Endothelial cell of umbilical vein (primary cell): ENCODE measurements around the gene INPP5E. TPM values are rescaled to one million over a fixed set of nuclear protein-coding genes. Genes with fewer than 3 reads are reported as not detected.

Source experiments
- BruUV-seq: library from RNA; stranded (reverse); fragments of 400-500 nt; replicated peaks from 2 replicates; lab custom pipeline; 2021; lab: Mats Ljungman, UMichigan
- CTCF ChIA-PET: fragments of 300-600, 350-600 bp; sonication (Branson Sonifier 250); formaldehyde crosslinking; loops from one replicate; lab custom pipeline; 2021; ENCODE audit warnings: antibody characterized with exemption, inconsistent platforms; lab: Charles Lee
- POLR2A ChIA-PET: fragments of 300-600, 350-600 bp; sonication (Branson Sonifier 250); formaldehyde crosslinking; loops from one replicate; lab custom pipeline; 2021; ENCODE audit warnings: antibody characterized with exemption, inconsistent platforms; lab: Charles Lee
- DNase-seq: peaks from one replicate; pipeline ENCODE4 v3.0.0-alpha.2; 2011; ENCODE audit warnings: low read depth, low spot score
- FAIRE-seq: peaks from 2 replicates; lab custom pipeline; 2011; peaks lifted over from hg19 to GRCh38; lab: Jason Lieb, UNC
- H2AFZ ChIP-seq: 2 replicates; pipeline ENCODE4 v1.6.0; 2012; ENCODE audit warnings: low read depth, low read length, control low read depth, inconsistent platforms
- H3K27ac ChIP-seq: 2 replicates; pipeline ENCODE4 v1.5.1; 2011; ENCODE audit warnings: low read depth, mild to moderate bottlenecking, control low read depth, low read length, moderate library complexity; ENCODE audit not compliant: insufficient read depth
- H3K27me3 ChIP-seq, 2 experiments: 2 replicates each; pipeline versions ENCODE4 v1.6.0 to v1.6.1; 2011; ENCODE audit warnings: low read length in 2 of 2, mixed read lengths in 1 of 2; ENCODE audit not compliant: control insufficient read depth in 2 of 2, insufficient read depth in 2 of 2
- H3K36me3 ChIP-seq, 2 experiments: 2 replicates in 1 of 2; 3 replicates in 1 of 2; pipeline ENCODE4 v1.5.1; 2011; ENCODE audit warnings: low read length in 2 of 2, mild to moderate bottlenecking in 1 of 2, moderate library complexity in 1 of 2; ENCODE audit not compliant: control insufficient read depth in 2 of 2, insufficient read depth in 2 of 2; ENCODE audit errors: extremely low read depth in 1 of 2
- H3K4me1 ChIP-seq: 3 replicates; pipeline ENCODE4 v1.5.1; 2011; ENCODE audit warnings: mild to moderate bottlenecking, low read length; ENCODE audit not compliant: control insufficient read depth, insufficient read depth; ENCODE audit errors: extremely low read depth
- H3K4me2 ChIP-seq: 2 replicates; pipeline ENCODE4 v1.6.1; 2011; ENCODE audit warnings: low read length, control low read depth, mixed read lengths; ENCODE audit not compliant: insufficient read depth
- H3K4me3 ChIP-seq, 3 experiments: fragments of 200-600 bp in 1 of 3; sonication (generic), shearing (Covaris generic) in 1 of 3; replicated peaks in 1 of 3; 2 replicates each; pipeline ENCODE4 v1.5.1; 2011 to 2016; ENCODE audit warnings: control low read depth in 3 of 3, low read length in 3 of 3, mild to moderate bottlenecking in 2 of 3, inconsistent platforms in 1 of 3, low read depth in 1 of 3, moderate library complexity in 1 of 3; ENCODE audit not compliant: insufficient read depth in 1 of 3
- H3K79me2 ChIP-seq: 2 replicates; pipeline ENCODE4 v1.6.0; 2012; ENCODE audit warnings: low read length, inconsistent platforms; ENCODE audit not compliant: control insufficient read depth, insufficient read depth
- H3K9ac ChIP-seq: replicated peaks from 2 replicates; pipeline ENCODE3; 2011; ENCODE audit warnings: low read length, control low read depth; ENCODE audit not compliant: insufficient read depth; ENCODE audit errors: extremely low read depth
- H3K9me1 ChIP-seq: replicated peaks from 3 replicates; pipeline ENCODE4 v1.6.0; 2011; ENCODE audit warnings: mild to moderate bottlenecking, low read length; ENCODE audit not compliant: control insufficient read depth, insufficient read depth; ENCODE audit errors: extremely low read depth
- H3K9me3 ChIP-seq: replicated peaks from 2 replicates; pipeline ENCODE4 v1.5.1; 2012; ENCODE audit warnings: low read length, inconsistent platforms; ENCODE audit not compliant: control insufficient read depth, insufficient read depth
- H4K20me1 ChIP-seq: replicated peaks from 2 replicates; pipeline ENCODE3; 2011; ENCODE audit warnings: mild to moderate bottlenecking, low read length; ENCODE audit not compliant: control insufficient read depth, insufficient read depth; ENCODE audit errors: extremely low read depth
- EZH2 ChIP-seq: IDR thresholded peaks from 2 replicates; pipeline ENCODE4 v1.6.1; 2012; ENCODE audit warnings: borderline replicate concordance, low read depth, mild to moderate bottlenecking, moderate library complexity, low read length, inconsistent platforms; ENCODE audit not compliant: severe bottlenecking
- FOS ChIP-seq: IDR thresholded peaks from 2 replicates; pipeline ENCODE4 v1.6.1; 2011; ENCODE audit warnings: mild to moderate bottlenecking, low read length, moderate library complexity, borderline replicate concordance; ENCODE audit not compliant: insufficient read depth
- GATA2 ChIP-seq: IDR thresholded peaks from 2 replicates; pipeline ENCODE4 v1.7.0; 2011; ENCODE audit warnings: low read depth, mild to moderate bottlenecking, moderate library complexity, mixed read lengths, low read length; ENCODE audit not compliant: insufficient read length, insufficient read depth
- JUN ChIP-seq: IDR thresholded peaks from 2 replicates; pipeline ENCODE4 v1.6.1; 2011; ENCODE audit warnings: borderline replicate concordance, low read depth; ENCODE audit not compliant: insufficient read length, insufficient read depth
- MYC ChIP-seq: IDR thresholded peaks from one replicate; pipeline ENCODE4 v1.6.1; 2011; ENCODE audit warnings: mild to moderate bottlenecking, low read depth, low read length
- POLR2A ChIP-seq: IDR thresholded peaks from 2 replicates; pipeline ENCODE4 v1.6.1; 2012; ENCODE audit warnings: low read depth, mild to moderate bottlenecking, control low read depth, low read length
- POLR2AphosphoS5 ChIP-seq: IDR thresholded peaks from 2 replicates; pipeline ENCODE4 v1.6.1; 2012; ENCODE audit warnings: low read depth, mild to moderate bottlenecking, control low read depth, low read length, moderate library complexity; ENCODE audit not compliant: insufficient read depth
- dilution Hi-C: fragments of 300-500 bp; cut with MboI; formaldehyde crosslinking; loops from one replicate; pipeline ENCODE4 v1.15.0; 2019; ENCODE audit warnings: low sequenced_read_pairs; ENCODE audit not compliant: extremely low pct_ligation_motif_present
- intact Hi-C: fragments of 100-400 bp; cut with micrococcal nuclease; formaldehyde crosslinking; loops from one replicate; pipeline ENCODE4 v1.10.0; 2022
- polyA plus RNA-seq, 4 experiments: library from polyadenylated mRNA; depleted of rRNA in 3 of 4; stranded (reverse) in 3 of 4; unstranded in 1 of 4; fragments of >200 nt; gene quantifications; 2 replicates each; pipeline versions ENCODE4 v1.2.1 to v1.2.3, GENCODE V29; 2011 to 2012; ENCODE audit warnings: missing spikeins in 1 of 4
- total RNA-seq: library from RNA; stranded (reverse); gene quantifications from 2 replicates; pipeline ENCODE4 v1.2.3, GENCODE V29; 2021
- TF ChIP-seq, protein P1 (sequence below): IDR thresholded peaks from 2 replicates; pipeline ENCODE4 v1.6.1; 2011; ENCODE audit not compliant: insufficient read depth, insufficient read length
- TF ChIP-seq, protein P2 (sequence below), 2 donors: IDR thresholded peaks; 1 replicate in 1 of 2; 2 replicates in 1 of 2; pipeline ENCODE4 v1.5.1; 2011; ENCODE audit warnings: low read length in 2 of 2, mild to moderate bottlenecking in 2 of 2, moderate library complexity in 2 of 2, control low read depth in 1 of 2, inconsistent platforms in 1 of 2, low read depth in 1 of 2; ENCODE audit not compliant: insufficient read depth in 1 of 2; ENCODE audit errors: extremely low read depth in 1 of 2

INPP5E gene
- total and polyA plus RNA-seq, 2 donors (not counting 3 experiments of a cell fraction or from before 2014, with no cell fraction given) = 15.0 to 24.5 TPM

- no peak overlapping the region for H3K27ac ChIP-seq
- FAIRE-seq (no peak), DNase-seq (no peak)
- H2AFZ ChIP-seq = no peak overlapping the region
- no peak overlapping the region for H3K4me3 ChIP-seq
- intact Hi-C loops = no loop called here
- ChIA-PET POLR2A (no interaction called here), CTCF (no interaction called here)
- no peaks in the 10 kb centered on the region for H3K9me1 ChIP-seq
- no peaks in the 10 kb centered on the region for H4K20me1 ChIP-seq
- dilution Hi-C loops = no loop called here
- no peak overlapping the region for H3K9ac ChIP-seq
- TF ChIP-seq EZH2 (no peak), MYC (no peak)
- TF ChIP-seq, protein P1, sequence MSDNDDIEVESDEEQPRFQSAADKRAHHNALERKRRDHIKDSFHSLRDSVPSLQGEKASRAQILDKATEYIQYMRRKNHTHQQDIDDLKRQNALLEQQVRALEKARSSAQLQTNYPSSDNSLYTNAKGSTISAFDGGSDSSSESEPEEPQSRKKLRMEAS = no peak
- peaks cover 25 to 58% of the 10 kb centered on the region in 2 experiments for H3K36me3 ChIP-seq
- no peaks in the 10 kb centered on the region for H3K27me3 ChIP-seq
- peaks cover 3% of the 10 kb centered on the region for H3K4me1 ChIP-seq
- peaks cover 79% of the 10 kb centered on the region for H3K79me2 ChIP-seq
- BruUV-seq = no TSS peak
- H3K9me3 ChIP-seq = no peaks in the 10 kb centered on the region
- H3K4me2 ChIP-seq = no peak overlapping the region
Observed at GRCh38 chr9:136476369-136477150, 36.9 kb upstream of the INPP5E start.

GRCh38 chr9:136474974-136475865, 35.6 kb upstream of the INPP5E start:
- Histone ChIP-seq H3K27me3 (no peaks in the 10 kb centered on the region), H3K4me1 (no peaks in the 10 kb centered on the region), H3K9ac (no peak overlapping the region), H3K4me3 (no peak overlapping the region), H2AFZ (no peak overlapping the region), H4K20me1 (no peaks in the 10 kb centered on the region), H3K9me1 (no peaks in the 10 kb centered on the region), H3K4me2 (no peak overlapping the region), H3K36me3 (peaks cover 28 to 72% of the 10 kb centered on the region in 2 experiments), H3K9me3 (no peaks in the 10 kb centered on the region), H3K27ac (no peak overlapping the region), H3K79me2 (peaks cover 78% of the 10 kb centered on the region)
- TSS peak; percentile 6 for BruUV-seq
- DNase-seq (no peak), FAIRE-seq (no peak)
- intact Hi-C loops = no loop called here
- dilution Hi-C loops = no loop called here
- TF ChIP-seq, protein P1 = no peak
- TF ChIP-seq FOS = no peak
- TF ChIP-seq EZH2 = no peak
- TF ChIP-seq POLR2AphosphoS5 = no peak
- TF ChIP-seq JUN = no peak
- no peak for TF ChIP-seq POLR2A
- TF ChIP-seq, protein P2, sequence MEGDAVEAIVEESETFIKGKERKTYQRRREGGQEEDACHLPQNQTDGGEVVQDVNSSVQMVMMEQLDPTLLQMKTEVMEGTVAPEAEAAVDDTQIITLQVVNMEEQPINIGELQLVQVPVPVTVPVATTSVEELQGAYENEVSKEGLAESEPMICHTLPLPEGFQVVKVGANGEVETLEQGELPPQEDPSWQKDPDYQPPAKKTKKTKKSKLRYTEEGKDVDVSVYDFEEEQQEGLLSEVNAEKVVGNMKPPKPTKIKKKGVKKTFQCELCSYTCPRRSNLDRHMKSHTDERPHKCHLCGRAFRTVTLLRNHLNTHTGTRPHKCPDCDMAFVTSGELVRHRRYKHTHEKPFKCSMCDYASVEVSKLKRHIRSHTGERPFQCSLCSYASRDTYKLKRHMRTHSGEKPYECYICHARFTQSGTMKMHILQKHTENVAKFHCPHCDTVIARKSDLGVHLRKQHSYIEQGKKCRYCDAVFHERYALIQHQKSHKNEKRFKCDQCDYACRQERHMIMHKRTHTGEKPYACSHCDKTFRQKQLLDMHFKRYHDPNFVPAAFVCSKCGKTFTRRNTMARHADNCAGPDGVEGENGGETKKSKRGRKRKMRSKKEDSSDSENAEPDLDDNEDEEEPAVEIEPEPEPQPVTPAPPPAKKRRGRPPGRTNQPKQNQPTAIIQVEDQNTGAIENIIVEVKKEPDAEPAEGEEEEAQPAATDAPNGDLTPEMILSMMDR (IDR thresholded peaks at IDR 0.05; ENCODE audit: extremely low read depth in 1 of 2, insufficient read depth in 1 of 2, low read depth in 1 of 2, low read length in 2 of 2) = no peak
- TF ChIP-seq MYC = no peak
- no peak for TF ChIP-seq GATA2
- POLR2A ChIA-PET = no interaction called here
- CTCF ChIA-PET = no interaction called here
